Measurements from ENCODE around the gene ACAT1. TPM values are rescaled to one million over a fixed set of nuclear protein-coding genes. Genes with fewer than 3 reads are reported as not detected.

Gene ACAT1
- total RNA-seq, 1 donor from 2014 or later: 27.2 TPM

DNA sequence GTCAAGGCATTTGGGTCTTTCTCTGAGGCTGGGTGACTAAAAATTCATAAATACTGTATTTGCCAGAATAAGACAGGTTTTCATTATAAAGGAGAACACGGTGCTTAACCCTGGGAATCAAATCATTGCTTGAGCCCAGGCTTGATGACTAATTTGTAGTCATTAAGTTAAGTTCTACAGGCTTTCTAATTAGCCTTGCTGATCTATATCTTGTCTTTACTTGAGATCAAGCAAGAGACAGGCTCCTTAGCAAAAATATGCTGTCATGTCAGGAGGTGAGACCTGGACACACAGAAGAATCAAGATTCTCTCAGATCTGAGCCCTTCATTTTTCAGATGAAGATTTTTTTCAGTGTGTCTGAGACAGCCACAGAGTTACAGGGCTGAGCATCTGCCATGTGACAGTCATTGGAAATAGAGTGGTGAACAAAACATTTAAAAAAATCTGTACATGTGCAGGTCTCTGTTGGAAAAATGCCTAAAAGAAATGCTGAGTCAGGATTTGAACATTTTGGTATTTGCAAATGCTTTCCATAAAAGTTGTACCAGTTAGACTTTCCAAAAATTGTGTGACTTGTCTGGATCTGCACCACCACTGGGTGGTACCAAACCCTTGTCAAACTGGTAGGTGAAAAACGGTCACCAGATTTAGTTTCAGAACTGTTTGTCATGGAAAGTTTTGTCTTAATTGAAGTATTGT is 14.6 kb downstream of the ACAT1 start:
- Mint-ChIP-seq H3K4me1 (no peaks in the 10 kb centered on the region), H3K36me3 (peaks cover 19% of the 10 kb centered on the region), H3K27me3 (ENCODE audit: low read depth) (no peaks in the 10 kb centered on the region), H3K9me3 (no peaks in the 10 kb centered on the region), H3K27ac (no peak overlapping the region), H3K4me3 (no peak overlapping the region)
- TF ChIP-seq, protein P1, sequence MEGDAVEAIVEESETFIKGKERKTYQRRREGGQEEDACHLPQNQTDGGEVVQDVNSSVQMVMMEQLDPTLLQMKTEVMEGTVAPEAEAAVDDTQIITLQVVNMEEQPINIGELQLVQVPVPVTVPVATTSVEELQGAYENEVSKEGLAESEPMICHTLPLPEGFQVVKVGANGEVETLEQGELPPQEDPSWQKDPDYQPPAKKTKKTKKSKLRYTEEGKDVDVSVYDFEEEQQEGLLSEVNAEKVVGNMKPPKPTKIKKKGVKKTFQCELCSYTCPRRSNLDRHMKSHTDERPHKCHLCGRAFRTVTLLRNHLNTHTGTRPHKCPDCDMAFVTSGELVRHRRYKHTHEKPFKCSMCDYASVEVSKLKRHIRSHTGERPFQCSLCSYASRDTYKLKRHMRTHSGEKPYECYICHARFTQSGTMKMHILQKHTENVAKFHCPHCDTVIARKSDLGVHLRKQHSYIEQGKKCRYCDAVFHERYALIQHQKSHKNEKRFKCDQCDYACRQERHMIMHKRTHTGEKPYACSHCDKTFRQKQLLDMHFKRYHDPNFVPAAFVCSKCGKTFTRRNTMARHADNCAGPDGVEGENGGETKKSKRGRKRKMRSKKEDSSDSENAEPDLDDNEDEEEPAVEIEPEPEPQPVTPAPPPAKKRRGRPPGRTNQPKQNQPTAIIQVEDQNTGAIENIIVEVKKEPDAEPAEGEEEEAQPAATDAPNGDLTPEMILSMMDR (IDR thresholded peaks at IDR 0.05; ENCODE audit: unreplicated experiment): no peak
- DNase-seq (ENCODE audit: low spot score in 2 of 2, unreplicated experiment in 2 of 2): no peak

DNA sequence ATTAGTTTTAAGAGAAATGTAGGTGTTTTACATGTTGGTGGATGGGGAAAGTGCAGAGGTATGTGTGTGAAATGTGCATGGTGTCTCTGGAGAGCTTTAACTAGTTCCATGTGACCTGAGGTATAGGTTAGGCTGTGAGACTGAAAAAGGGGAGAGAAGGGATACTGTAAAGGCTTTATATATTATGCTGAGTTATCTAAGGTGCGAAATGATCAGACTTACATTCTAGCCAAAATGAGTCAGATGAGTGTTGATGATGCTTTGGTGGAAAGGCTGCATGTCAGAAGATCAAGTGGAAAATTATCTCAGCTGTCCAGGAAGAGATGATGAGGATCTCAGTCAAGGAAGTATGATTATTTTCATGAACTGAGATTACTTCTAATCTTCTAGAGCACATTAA is 15.8 kb downstream of the ACAT1 start:
- TF ChIP-seq, protein P1 (IDR thresholded peaks at IDR 0.05; ENCODE audit: unreplicated experiment): no peak
- Mint-ChIP-seq H3K27ac (no peak overlapping the region), H3K4me1 (no peaks in the 10 kb centered on the region), H3K9me3 (no peaks in the 10 kb centered on the region), H3K27me3 (ENCODE audit: low read depth) (no peaks in the 10 kb centered on the region), H3K4me3 (no peak overlapping the region), H3K36me3 (peaks cover 18% of the 10 kb centered on the region)
- no peak for DNase-seq (ENCODE audit: low spot score in 2 of 2, unreplicated experiment in 2 of 2)

DNA sequence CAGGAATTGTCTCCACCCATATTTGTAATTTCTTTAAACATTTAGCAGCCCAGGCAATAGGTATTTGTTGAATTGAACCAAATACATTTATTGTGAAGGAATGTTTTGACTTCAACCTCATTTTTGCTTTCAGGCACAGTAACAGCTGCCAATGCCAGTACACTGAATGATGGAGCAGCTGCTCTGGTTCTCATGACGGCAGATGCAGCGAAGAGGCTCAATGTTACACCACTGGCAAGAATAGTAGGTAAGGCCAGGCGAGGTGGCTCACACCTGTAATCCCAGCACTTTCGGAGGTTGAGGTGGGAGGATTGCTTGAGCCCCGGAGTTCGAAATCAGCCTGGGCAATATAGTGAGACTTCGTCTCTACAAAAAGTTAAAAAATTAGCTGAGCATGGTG is 20.9 kb downstream of the ACAT1 start:
- no peak for DNase-seq (ENCODE audit: low spot score in 2 of 2, unreplicated experiment in 2 of 2)
- Mint-ChIP-seq H3K4me1 (no peaks in the 10 kb centered on the region), H3K27ac (no peak overlapping the region)

DNA sequence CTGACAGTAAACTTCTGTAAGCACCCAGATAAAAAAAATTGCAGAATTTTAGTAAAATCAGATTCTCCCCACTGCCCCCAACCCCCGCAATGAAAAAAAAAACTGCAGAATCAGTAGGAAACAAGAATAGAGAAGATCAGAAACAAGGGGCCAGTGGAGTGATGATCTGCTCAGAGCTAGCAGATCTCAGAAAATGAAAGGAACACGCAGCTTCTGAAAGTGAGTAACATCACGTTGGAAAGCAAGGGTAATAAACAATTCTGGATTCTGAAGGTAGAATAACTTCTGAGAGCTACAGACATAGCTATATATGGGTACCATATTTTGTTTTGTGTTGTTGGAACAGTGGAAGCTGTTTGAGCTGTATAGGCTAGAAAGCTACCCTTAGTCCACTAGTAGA is 23.2 kb downstream of the ACAT1 start:
- Mint-ChIP-seq H3K36me3 (peaks cover 40% of the 10 kb centered on the region), H3K9me3 (no peaks in the 10 kb centered on the region), H3K27me3 (ENCODE audit: low read depth) (no peaks in the 10 kb centered on the region), H3K4me3 (no peak overlapping the region), H3K4me1 (peaks cover 2% of the 10 kb centered on the region), H3K27ac (no peak overlapping the region)
- DNase-seq (ENCODE audit: low spot score in 2 of 2, unreplicated experiment in 2 of 2): no peak
- TF ChIP-seq, protein P1 (IDR thresholded peaks at IDR 0.05; ENCODE audit: unreplicated experiment): no peak

More for the DNA sequence above, 20.9 kb downstream of the ACAT1 start:
- H3K27me3 Mint-ChIP-seq (ENCODE audit: low read depth): no peaks in the 10 kb centered on the region
- no peaks in the 10 kb centered on the region for H3K9me3 Mint-ChIP-seq
- TF ChIP-seq, protein P1 (IDR thresholded peaks at IDR 0.05; ENCODE audit: unreplicated experiment): no peak
- H3K4me3 Mint-ChIP-seq: no peak overlapping the region
- H3K36me3 Mint-ChIP-seq: peaks cover 40% of the 10 kb centered on the region

DNA sequence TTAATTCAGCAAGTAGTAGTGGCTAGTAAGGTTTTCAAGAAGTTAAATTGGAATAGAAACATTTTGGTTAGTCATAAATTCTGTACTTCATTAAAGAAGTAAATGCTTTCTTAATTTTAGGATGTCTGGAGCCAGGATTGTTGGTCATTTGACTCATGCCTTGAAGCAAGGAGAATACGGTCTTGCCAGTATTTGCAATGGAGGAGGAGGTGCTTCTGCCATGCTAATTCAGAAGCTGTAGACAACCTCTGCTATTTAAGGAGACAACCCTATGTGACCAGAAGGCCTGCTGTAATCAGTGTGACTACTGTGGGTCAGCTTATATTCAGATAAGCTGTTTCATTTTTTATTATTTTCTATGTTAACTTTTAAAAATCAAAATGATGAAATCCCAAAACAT is 25.8 kb downstream of the ACAT1 start:
- no peaks in the 10 kb centered on the region for H3K9me3 Mint-ChIP-seq
- H3K27ac Mint-ChIP-seq: no peak overlapping the region
- no peaks in the 10 kb centered on the region for H3K27me3 Mint-ChIP-seq (ENCODE audit: low read depth)
- TF ChIP-seq, protein P1 (IDR thresholded peaks at IDR 0.05; ENCODE audit: unreplicated experiment): no peak
- H3K4me1 Mint-ChIP-seq: peaks cover 2% of the 10 kb centered on the region
- H3K36me3 Mint-ChIP-seq: peaks cover 49% of the 10 kb centered on the region
- H3K4me3 Mint-ChIP-seq: no peak overlapping the region
- no peak for DNase-seq (ENCODE audit: low spot score in 2 of 2, unreplicated experiment in 2 of 2)

All from mesothelial cell of epicardium (in vitro differentiated cells).